B cell (primary cell): ENCODE results near the gene GLCE. TPM values are rescaled to one million over a fixed set of nuclear protein-coding genes. Genes with fewer than 3 reads are reported as not detected.

ENCODE experiments used
- ATAC-seq: fragments of 200-7000 bp; cut with Tn5 transposase; one replicate; pipeline ENCODE4 v1.10.0; 2021; ENCODE audit warnings: low read depth, mild to moderate bottlenecking, moderate number of reproducible peaks, moderate library complexity
- CTCF ChIA-PET: fragments of 350-600 bp; sonication (Branson Sonifier 250); formaldehyde crosslinking; loops from one replicate; lab custom pipeline; 2021; ENCODE audit warnings: antibody characterized with exemption, inconsistent platforms; lab: Charles Lee
- POLR2A ChIA-PET: fragments of 350-600 bp; sonication (Branson Sonifier 250); formaldehyde crosslinking; loops from one replicate; lab custom pipeline; 2021; ENCODE audit warnings: antibody characterized with exemption; lab: Charles Lee
- DNase-seq: peaks from one replicate; pipeline ENCODE4 v3.0.0; 2013
- H2AFZ ChIP-seq: 2 replicates; pipeline ENCODE4 v1.6.1; 2012; ENCODE audit warnings: mild to moderate bottlenecking, low read depth, low read length; ENCODE audit not compliant: insufficient read depth, poor library complexity, severe bottlenecking
- H3K27ac ChIP-seq, 2 donors: 1 replicate in 1 of 2; 2 replicates in 1 of 2; pipeline ENCODE4 v1.5.1; 2012 to 2013; ENCODE audit warnings: low read length in 2 of 2, mild to moderate bottlenecking in 2 of 2, moderate library complexity in 1 of 2
- H3K27me3 ChIP-seq, 4 experiments: fragments of 200-600 bp in 1 of 4; sonication (generic) in 1 of 4; replicated peaks in 1 of 4; 1 replicate in 2 of 4; 2 replicates in 2 of 4; pipeline versions ENCODE4 v1.6.1 to v1.7.0; 2013 to 2016; ENCODE audit warnings: low read length in 3 of 4, mild to moderate bottlenecking in 2 of 4, mixed read lengths in 1 of 4, moderate library complexity in 1 of 4; ENCODE audit not compliant: insufficient read depth in 4 of 4, control insufficient read depth in 3 of 4; ENCODE audit errors: control extremely low read depth in 1 of 4
- H3K36me3 ChIP-seq, 2 experiments: replicated peaks in 1 of 2; 1 replicate in 1 of 2; 2 replicates in 1 of 2; pipeline versions ENCODE4 v1.6.1 to v1.7.1; 2013; ENCODE audit warnings: low read length in 1 of 2; ENCODE audit not compliant: insufficient read depth in 2 of 2, control insufficient read depth in 1 of 2; ENCODE audit errors: control extremely low read depth in 1 of 2, extremely low read depth in 1 of 2
- H3K4me1 ChIP-seq, 2 donors: fragments of 200-600 bp in 1 of 2; sonication (generic) in 1 of 2; 1 replicate in 1 of 2; 2 replicates in 1 of 2; pipeline versions ENCODE4 v1.5.1 to v1.6.1; 2013 to 2017; ENCODE audit warnings: low read length in 2 of 2; ENCODE audit not compliant: control insufficient read depth in 2 of 2, insufficient read depth in 2 of 2
- H3K4me2 ChIP-seq: replicated peaks from 2 replicates; pipeline ENCODE3; 2012; ENCODE audit warnings: mild to moderate bottlenecking, low read depth, low read length; ENCODE audit not compliant: poor library complexity, severe bottlenecking
- H3K4me3 ChIP-seq, 5 experiments: fragments of 200-600 bp in 1 of 5; sonication (generic) in 1 of 5; 1 replicate in 3 of 5; 2 replicates in 2 of 5; pipeline versions ENCODE4 v1.5.1 to v1.7.0; 2011 to 2016; ENCODE audit warnings: low read length in 4 of 5, mild to moderate bottlenecking in 4 of 5, low read depth in 2 of 5, control low read depth in 1 of 5, moderate library complexity in 1 of 5; ENCODE audit not compliant: insufficient read depth in 1 of 5; ENCODE audit errors: control extremely low read depth in 1 of 5, extremely low read depth in 1 of 5
- H3K79me2 ChIP-seq: fragments of 200-600 bp; sonication (generic); one replicate; pipeline ENCODE4 v1.6.0; 2016; ENCODE audit warnings: low read length; ENCODE audit not compliant: control insufficient read depth, insufficient read depth
- H3K9ac ChIP-seq: fragments of 200-600 bp; sonication (generic); 2 replicates; pipeline ENCODE4 v1.6.1; 2017; ENCODE audit warnings: mild to moderate bottlenecking, low read length, moderate library complexity
- H3K9me3 ChIP-seq, 3 donors: one replicate each; pipeline versions ENCODE4 v1.6.1 to v1.7.1; 2013; ENCODE audit warnings: low read length in 2 of 3; ENCODE audit not compliant: control insufficient read depth in 2 of 3, insufficient read depth in 1 of 3; ENCODE audit errors: control extremely low read depth in 1 of 3
- H4K20me1 ChIP-seq: 2 replicates; pipeline ENCODE4 v1.6.0; 2012; ENCODE audit warnings: mild to moderate bottlenecking, low read length; ENCODE audit not compliant: insufficient read depth, control insufficient read depth, poor library complexity, severe bottlenecking
- H3K27ac Mint-ChIP-seq: one replicate; pipeline ENCODE4 v1.8.0; 2021; ENCODE audit warnings: mixed read lengths
- H3K27me3 Mint-ChIP-seq: one replicate; pipeline ENCODE4 v1.8.0; 2021; ENCODE audit warnings: mixed read lengths
- H3K4me1 Mint-ChIP-seq: one replicate; pipeline ENCODE4 v1.8.0; 2021; ENCODE audit warnings: mixed read lengths
- H3K4me3 Mint-ChIP-seq: one replicate; pipeline ENCODE4 v1.8.0; 2021; ENCODE audit warnings: mixed read lengths
- H3K9me3 Mint-ChIP-seq: one replicate; pipeline ENCODE4 v1.8.0; 2022; ENCODE audit warnings: mixed read lengths; ENCODE audit not compliant: insufficient read depth
- EZH2 ChIP-seq: IDR thresholded peaks from 2 replicates; pipeline ENCODE4 v1.6.1; 2012; ENCODE audit warnings: borderline replicate concordance, low read depth, mild to moderate bottlenecking, moderate library complexity, low read length; ENCODE audit not compliant: insufficient read depth, poor library complexity, severe bottlenecking
- WGBS: methylation state at CpG from one replicate; pipeline ENCODE4 v1.1.5; 2013; ENCODE audit warnings: missing lambda C conversion rate; ENCODE audit not compliant: insufficient coverage; 5-methylcytosine and 5-hydroxymethylcytosine counted together
- intact Hi-C: fragments of 100-400 bp; cut with micrococcal nuclease; formaldehyde crosslinking; loops from one replicate; pipeline ENCODE4 v1.10.0; 2022
- polyA plus RNA-seq: library from polyadenylated mRNA; depleted of rRNA; stranded (reverse); fragments of >200 nt; gene quantifications from 2 replicates; pipeline ENCODE4 v1.2.3, GENCODE V29; 2012
- total RNA-seq, 2 donors: library from RNA; stranded (reverse); fragments of 120-200 nt in 1 of 2; gene quantifications; 1 replicate in 1 of 2; 2 replicates in 1 of 2; pipeline versions ENCODE4 v1.2.3 to v1.2.4, GENCODE V29; 2013 to 2022
- TF ChIP-seq, protein P1 (sequence below): fragments of 200-600 bp; IDR thresholded peaks from one replicate; pipeline ENCODE4 v1.8.0; 2022; ENCODE audit warnings: antibody characterized with exemption, mild to moderate bottlenecking

GLCE gene
- total and polyA plus RNA-seq, 2 donors (not counting 1 experiment from before 2014, with no cell fraction given) = 3.0 to 5.3 TPM

DNA sequence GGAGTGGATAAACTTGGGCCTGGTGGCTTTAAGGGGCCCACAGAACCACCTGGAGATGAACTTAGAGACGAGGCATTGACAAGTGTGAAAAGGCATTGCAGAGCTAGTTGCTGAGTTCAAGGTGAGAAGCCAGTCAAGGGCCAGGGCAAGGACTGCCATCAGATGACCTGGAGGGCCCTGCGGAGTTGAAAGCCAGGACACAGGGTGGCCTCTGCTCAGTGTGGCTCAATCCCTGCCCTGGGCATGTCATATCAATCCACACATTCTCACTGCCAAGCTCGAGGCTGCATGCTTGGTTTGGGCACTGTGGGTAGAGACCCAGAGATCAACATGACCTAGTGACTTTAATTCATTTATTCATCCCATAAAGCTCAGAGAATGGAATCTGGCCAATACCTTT is 147.5 kb downstream of the GLCE start:
- ChIA-PET CTCF (no interaction called here), POLR2A (no interaction called here)
- Mint-ChIP-seq H3K27me3 (peaks cover 38% of the 10 kb centered on the region), H3K27ac (no peak overlapping the region), H3K4me3 (no peak overlapping the region), H3K9me3 (no peaks in the 10 kb centered on the region), H3K4me1 (peaks cover 3% of the 10 kb centered on the region)
- no peak for DNase-seq
- Histone ChIP-seq H3K36me3 (no peaks in the 10 kb centered on the region), H3K9me3 (no peaks in the 10 kb centered on the region), H3K4me1 (peaks cover 0 to under 1% of the 10 kb centered on the region in 2 donors), H2AFZ (no peak overlapping the region), H3K4me3 (no peak overlapping the region), H3K4me2 (no peak overlapping the region), H3K27me3 (peaks cover 0 to 4% (median 1%) of the 10 kb centered on the region in 4 experiments), H3K79me2 (no peaks in the 10 kb centered on the region), H3K9ac (no peak overlapping the region), H4K20me1 (no peaks in the 10 kb centered on the region), H3K27ac (no peak overlapping the region)
- ATAC-seq = no peak
- no peak for TF ChIP-seq EZH2
- TF ChIP-seq, protein P1, sequence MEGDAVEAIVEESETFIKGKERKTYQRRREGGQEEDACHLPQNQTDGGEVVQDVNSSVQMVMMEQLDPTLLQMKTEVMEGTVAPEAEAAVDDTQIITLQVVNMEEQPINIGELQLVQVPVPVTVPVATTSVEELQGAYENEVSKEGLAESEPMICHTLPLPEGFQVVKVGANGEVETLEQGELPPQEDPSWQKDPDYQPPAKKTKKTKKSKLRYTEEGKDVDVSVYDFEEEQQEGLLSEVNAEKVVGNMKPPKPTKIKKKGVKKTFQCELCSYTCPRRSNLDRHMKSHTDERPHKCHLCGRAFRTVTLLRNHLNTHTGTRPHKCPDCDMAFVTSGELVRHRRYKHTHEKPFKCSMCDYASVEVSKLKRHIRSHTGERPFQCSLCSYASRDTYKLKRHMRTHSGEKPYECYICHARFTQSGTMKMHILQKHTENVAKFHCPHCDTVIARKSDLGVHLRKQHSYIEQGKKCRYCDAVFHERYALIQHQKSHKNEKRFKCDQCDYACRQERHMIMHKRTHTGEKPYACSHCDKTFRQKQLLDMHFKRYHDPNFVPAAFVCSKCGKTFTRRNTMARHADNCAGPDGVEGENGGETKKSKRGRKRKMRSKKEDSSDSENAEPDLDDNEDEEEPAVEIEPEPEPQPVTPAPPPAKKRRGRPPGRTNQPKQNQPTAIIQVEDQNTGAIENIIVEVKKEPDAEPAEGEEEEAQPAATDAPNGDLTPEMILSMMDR = no peak
- 93% methylated on average over 2 of the region's 3 CpGs for whole genome bisulfite sequencing
- intact Hi-C loops = no loop called here

DNA sequence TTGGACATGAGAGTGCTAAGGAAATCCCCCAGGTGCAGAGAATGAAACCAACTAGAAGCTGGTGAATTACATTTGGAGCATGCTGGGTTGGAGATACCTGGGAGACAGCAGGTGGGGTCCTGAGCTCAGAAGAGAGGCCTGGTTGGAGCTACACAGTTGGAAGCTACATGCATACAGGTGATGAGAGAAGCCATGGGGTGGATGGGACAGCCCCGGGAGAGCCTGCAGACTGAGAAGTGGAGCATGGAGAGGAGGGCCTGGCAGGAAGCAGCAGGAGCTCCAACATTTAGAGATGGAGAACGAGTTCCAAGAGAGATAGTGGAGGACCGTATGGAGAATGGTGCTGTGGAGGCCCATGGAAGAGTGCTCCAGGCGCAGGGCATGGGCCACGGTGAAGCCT is 148.5 kb downstream of the GLCE start:
- H3K4me1 Mint-ChIP-seq = peaks cover 4% of the 10 kb centered on the region
- intact Hi-C loops = no loop called here
- H3K36me3 ChIP-seq = no peaks in the 10 kb centered on the region
- H2AFZ ChIP-seq = no peak overlapping the region
- H3K4me3 ChIP-seq = no peak overlapping the region
- H4K20me1 ChIP-seq = no peaks in the 10 kb centered on the region
- ChIA-PET CTCF (no interaction called here), POLR2A (no interaction called here)
- peaks cover 34% of the 10 kb centered on the region for H3K27me3 Mint-ChIP-seq
- no peaks in the 10 kb centered on the region for H3K79me2 ChIP-seq
- 88% methylated on average over 5 of the region's 5 CpGs for WGBS
- no peak overlapping the region for H3K4me2 ChIP-seq
- no peak overlapping the region for H3K9ac ChIP-seq
- DNase-seq (no peak), ATAC-seq (no peak)
- H3K27ac Mint-ChIP-seq = no peak overlapping the region
- peaks cover 0 to 3% (median 0%) of the 10 kb centered on the region in 4 experiments for H3K27me3 ChIP-seq
- no peak for TF ChIP-seq EZH2
- TF ChIP-seq, protein P1 = no peak
- peaks cover 0 to 5% of the 10 kb centered on the region in 2 donors for H3K4me1 ChIP-seq
- H3K4me3 Mint-ChIP-seq = no peak overlapping the region
- no peaks in the 10 kb centered on the region for H3K9me3 ChIP-seq
- H3K9me3 Mint-ChIP-seq = no peaks in the 10 kb centered on the region
- no peak overlapping the region for H3K27ac ChIP-seq
